Keratinocyte (primary cell): ENCODE measurements around the gene CIBAR2. TPM values are rescaled to one million over a fixed set of nuclear protein-coding genes. Genes with fewer than 3 reads are reported as not detected.

ENCODE experiments used
- DNase-seq: peaks from one replicate; pipeline ENCODE4 v3.0.0-alpha.2; 2011; ENCODE audit warnings: low read depth, missing footprints, low spot score
- FAIRE-seq: peaks from 2 replicates; lab custom pipeline; 2011; peaks lifted over from hg19 to GRCh38; lab: Jason Lieb, UNC
- H2AFZ ChIP-seq: 2 replicates; pipeline ENCODE4 v1.6.0; 2012; ENCODE audit warnings: low read length, control low read depth, inconsistent platforms; ENCODE audit not compliant: control insufficient read depth
- H3K27ac ChIP-seq: 2 replicates; pipeline ENCODE4 v1.5.1; 2011; ENCODE audit warnings: low read length; ENCODE audit not compliant: control insufficient read depth, insufficient read depth
- H3K27me3 ChIP-seq: 3 replicates; pipeline ENCODE4 v1.6.0; 2011; ENCODE audit warnings: low read length; ENCODE audit not compliant: control insufficient read depth, insufficient read depth; ENCODE audit errors: extremely low read depth
- H3K36me3 ChIP-seq, 2 experiments: 2 replicates in 1 of 2; 3 replicates in 1 of 2; pipeline ENCODE4 v1.5.1; 2011; ENCODE audit warnings: low read length in 2 of 2, mild to moderate bottlenecking in 1 of 2; ENCODE audit not compliant: control insufficient read depth in 2 of 2, insufficient read depth in 2 of 2; ENCODE audit errors: extremely low read depth in 1 of 2
- H3K4me1 ChIP-seq: 3 replicates; pipeline ENCODE4 v1.5.1; 2011; ENCODE audit warnings: low read length; ENCODE audit not compliant: control insufficient read depth, insufficient read depth; ENCODE audit errors: extremely low read depth
- H3K4me2 ChIP-seq: 3 replicates; pipeline ENCODE4 v1.6.0; 2011; ENCODE audit warnings: low read depth, low read length; ENCODE audit not compliant: control insufficient read depth, insufficient read depth; ENCODE audit errors: extremely low read depth
- H3K4me3 ChIP-seq, 3 experiments: fragments of 200-600 bp in 1 of 3; sonication (generic) in 1 of 3; 2 replicates in 2 of 3; 3 replicates in 1 of 3; pipeline ENCODE4 v1.5.1; 2011 to 2016; ENCODE audit warnings: low read length in 3 of 3, mild to moderate bottlenecking in 3 of 3, control low read depth in 2 of 3, inconsistent platforms in 1 of 3, low read depth in 1 of 3, mixed read lengths in 1 of 3, mixed run types in 1 of 3, moderate library complexity in 1 of 3; ENCODE audit not compliant: control insufficient read depth in 2 of 3, insufficient read depth in 2 of 3; ENCODE audit errors: extremely low read depth in 1 of 3
- H3K79me2 ChIP-seq: 2 replicates; pipeline ENCODE4 v1.6.0; 2012; ENCODE audit warnings: low read length; ENCODE audit not compliant: control insufficient read depth, insufficient read depth
- H3K9ac ChIP-seq: 3 replicates; pipeline ENCODE4 v1.6.0; 2011; ENCODE audit warnings: low read length; ENCODE audit not compliant: control insufficient read depth, insufficient read depth; ENCODE audit errors: extremely low read depth
- H3K9me1 ChIP-seq: 3 replicates; pipeline ENCODE4 v1.6.0; 2011; ENCODE audit warnings: low read length; ENCODE audit not compliant: control insufficient read depth, insufficient read depth; ENCODE audit errors: extremely low read depth
- H3K9me3 ChIP-seq: 2 replicates; pipeline ENCODE4 v1.5.1; 2012; ENCODE audit warnings: low read depth, low read length; ENCODE audit not compliant: control insufficient read depth
- H4K20me1 ChIP-seq: 3 replicates; pipeline ENCODE4 v1.6.0; 2011; ENCODE audit warnings: low read length; ENCODE audit not compliant: control insufficient read depth, insufficient read depth; ENCODE audit errors: extremely low read depth
- EZH2 ChIP-seq: IDR thresholded peaks from one replicate; pipeline ENCODE4 v1.6.1; 2012; ENCODE audit warnings: inconsistent platforms, mild to moderate bottlenecking, low read length, moderate library complexity
- dilution Hi-C: fragments of 300-500 bp; cut with MboI; formaldehyde crosslinking; loops from one replicate; pipeline ENCODE4 v1.7.0; 2020; ENCODE audit warnings: low sequenced_read_pairs; ENCODE audit not compliant: extremely low pct_ligation_motif_present
- polyA plus RNA-seq, 5 experiments: library from polyadenylated mRNA; depleted of rRNA in 3 of 5; stranded (reverse) in 3 of 5; stranded (forward) in 1 of 5; unstranded in 1 of 5; fragments of >200 nt; gene quantifications; 1 replicate in 1 of 5; 2 replicates in 3 of 5; 3 replicates in 1 of 5; pipeline versions ENCODE4 v1.2.1 to v1.2.3, GENCODE V29; 2011 to 2012; ENCODE audit warnings: missing spikeins in 2 of 5, low read depth in 1 of 5, low replicate concordance in 1 of 5
- TF ChIP-seq, protein P1 (sequence below), 3 experiments: IDR thresholded peaks in 1 of 3; conservative IDR thresholded peaks in 1 of 3; optimal IDR thresholded peaks in 1 of 3; 2 replicates in 2 of 3; 3 replicates in 1 of 3; pipeline versions ENCODE3 to v1.5.1; 2011; ENCODE audit warnings: low read length in 3 of 3, mild to moderate bottlenecking in 3 of 3, moderate library complexity in 2 of 3, control low read depth in 1 of 3, inconsistent platforms in 1 of 3; ENCODE audit not compliant: insufficient read depth in 2 of 3; ENCODE audit errors: extremely low read depth in 1 of 3

Gene CIBAR2
- polyA plus RNA-seq, 1 donor (not counting 4 experiments of a cell fraction or from before 2014, with no cell fraction given) = not detected

DNA sequence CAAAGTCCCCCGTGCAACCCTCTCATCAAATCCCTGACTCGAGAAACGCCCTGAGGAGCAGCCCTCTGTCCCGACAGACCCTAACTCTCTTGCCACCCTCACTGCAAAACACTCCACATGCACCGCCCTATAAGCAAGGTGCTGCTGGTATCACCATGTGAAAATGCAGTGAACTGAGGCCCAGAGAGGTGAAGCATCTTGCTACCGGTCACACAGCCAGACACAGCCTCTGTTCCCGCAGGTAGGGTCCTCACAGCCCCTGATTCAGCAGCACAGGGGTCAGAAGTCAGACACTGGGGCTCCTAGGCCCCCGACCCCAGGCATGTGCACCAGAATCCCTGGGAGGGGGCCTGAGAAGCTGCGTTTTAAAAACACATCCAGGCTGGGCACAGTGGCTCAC lies 1.1 kb downstream of the CIBAR2 start:
- no peaks in the 10 kb centered on the region for H3K36me3 ChIP-seq
- no peak overlapping the region for H3K27ac ChIP-seq
- H3K4me3 ChIP-seq = no peak overlapping the region
- no peak overlapping the region for H3K9ac ChIP-seq
- H3K4me2 ChIP-seq = no peak overlapping the region
- TF ChIP-seq, protein P1, sequence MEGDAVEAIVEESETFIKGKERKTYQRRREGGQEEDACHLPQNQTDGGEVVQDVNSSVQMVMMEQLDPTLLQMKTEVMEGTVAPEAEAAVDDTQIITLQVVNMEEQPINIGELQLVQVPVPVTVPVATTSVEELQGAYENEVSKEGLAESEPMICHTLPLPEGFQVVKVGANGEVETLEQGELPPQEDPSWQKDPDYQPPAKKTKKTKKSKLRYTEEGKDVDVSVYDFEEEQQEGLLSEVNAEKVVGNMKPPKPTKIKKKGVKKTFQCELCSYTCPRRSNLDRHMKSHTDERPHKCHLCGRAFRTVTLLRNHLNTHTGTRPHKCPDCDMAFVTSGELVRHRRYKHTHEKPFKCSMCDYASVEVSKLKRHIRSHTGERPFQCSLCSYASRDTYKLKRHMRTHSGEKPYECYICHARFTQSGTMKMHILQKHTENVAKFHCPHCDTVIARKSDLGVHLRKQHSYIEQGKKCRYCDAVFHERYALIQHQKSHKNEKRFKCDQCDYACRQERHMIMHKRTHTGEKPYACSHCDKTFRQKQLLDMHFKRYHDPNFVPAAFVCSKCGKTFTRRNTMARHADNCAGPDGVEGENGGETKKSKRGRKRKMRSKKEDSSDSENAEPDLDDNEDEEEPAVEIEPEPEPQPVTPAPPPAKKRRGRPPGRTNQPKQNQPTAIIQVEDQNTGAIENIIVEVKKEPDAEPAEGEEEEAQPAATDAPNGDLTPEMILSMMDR (optimal IDR thresholded peaks at IDR 0.05 in 1 of 3, IDR thresholded peaks at IDR 0.05 in 1 of 3, conservative IDR thresholded peaks at IDR 0.05 in 1 of 3; ENCODE audit: extremely low read depth in 1 of 3, insufficient read depth in 2 of 3, low read length in 3 of 3) = no peak
- H4K20me1 ChIP-seq = no peaks in the 10 kb centered on the region
- H3K9me3 ChIP-seq = no peaks in the 10 kb centered on the region
- dilution Hi-C loops = no loop called here
- peaks cover 3% of the 10 kb centered on the region for H3K4me1 ChIP-seq
- FAIRE-seq = no peak
- no peaks in the 10 kb centered on the region for H3K79me2 ChIP-seq
- H2AFZ ChIP-seq = no peak overlapping the region
- H3K27me3 ChIP-seq = no peaks in the 10 kb centered on the region
- no peak for DNase-seq
- H3K9me1 ChIP-seq = no peaks in the 10 kb centered on the region

DNA sequence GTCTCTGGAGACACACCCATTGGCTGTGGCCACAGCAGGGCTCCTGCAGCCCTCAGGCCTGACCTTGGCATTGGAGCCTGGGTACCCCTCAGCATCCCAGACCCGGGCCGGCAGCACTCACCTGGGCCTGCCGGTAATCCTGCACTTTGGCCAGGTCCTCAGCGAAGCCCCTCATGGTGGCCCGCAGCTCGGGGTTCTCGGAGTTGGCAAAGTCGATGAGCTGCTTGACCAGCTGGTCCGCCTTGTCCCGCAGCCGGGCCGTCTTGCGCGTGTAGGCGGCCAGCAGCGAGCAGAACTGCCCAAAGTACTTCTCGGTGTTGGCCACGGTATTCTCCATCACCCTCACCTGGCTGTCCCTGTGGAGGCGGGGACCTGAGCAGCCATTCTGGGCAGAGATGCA lies 2.2 kb downstream of the CIBAR2 start:
- no peak overlapping the region for H2AFZ ChIP-seq
- H4K20me1 ChIP-seq = no peaks in the 10 kb centered on the region
- dilution Hi-C loops = no loop called here
- H3K79me2 ChIP-seq = no peaks in the 10 kb centered on the region
- H3K36me3 ChIP-seq = no peaks in the 10 kb centered on the region
- H3K27ac ChIP-seq = no peak overlapping the region
- TF ChIP-seq, protein P1 (optimal IDR thresholded peaks at IDR 0.05 in 1 of 3, IDR thresholded peaks at IDR 0.05 in 1 of 3, conservative IDR thresholded peaks at IDR 0.05 in 1 of 3; ENCODE audit: extremely low read depth in 1 of 3, insufficient read depth in 2 of 3, low read length in 3 of 3) = no peak
- no peak for TF ChIP-seq EZH2
- no peak overlapping the region for H3K4me3 ChIP-seq
- DNase-seq (no peak), FAIRE-seq (no peak)
- H3K4me2 ChIP-seq = no peak overlapping the region
- H3K9me3 ChIP-seq = no peaks in the 10 kb centered on the region
- H3K27me3 ChIP-seq = peaks cover 3% of the 10 kb centered on the region
- no peak overlapping the region for H3K9ac ChIP-seq
- no peaks in the 10 kb centered on the region for H3K9me1 ChIP-seq
- H3K4me1 ChIP-seq = peaks cover 2% of the 10 kb centered on the region
